Tongue (tissue), 2 donors: ENCODE results near the gene SLC20A1. TPM values are rescaled to one million over a fixed set of nuclear protein-coding genes. Genes with fewer than 3 reads are reported as not detected.

Experiments used
- DNase-seq: peaks from one replicate; pipeline ENCODE4 v3.0.0-alpha.2; 2015
- total RNA-seq: library from RNA; depleted of rRNA; stranded (reverse); fragments of >200 nt; gene quantifications from one replicate; pipeline ENCODE4 v1.2.3, GENCODE V29; 2014

SLC20A1 gene
- total RNA-seq, 1 donor from 2014 or later: 22.8 TPM

- peak; percentile 55 for DNase-seq
Observed at GRCh38 chr2:112626604-112627059, 19.1 kb upstream of the SLC20A1 start.

- no peak for DNase-seq
Observed at GRCh38 chr2:112627060-112628040, 18.4 kb upstream of the SLC20A1 start.

GRCh38 chr2:112629224-112629623 lies 16.5 kb upstream of the SLC20A1 start:
- no peak for DNase-seq

GRCh38 chr2:112629823-112630222 lies 15.9 kb upstream of the SLC20A1 start:
- DNase-seq: no peak

GRCh38 chr2:112630268-112630667 lies 15.5 kb upstream of the SLC20A1 start:
- no peak for DNase-seq

- DNase-seq: no peak
Observed at GRCh38 chr2:112633708-112634107, 12.0 kb upstream of the SLC20A1 start.

GRCh38 chr2:112634153-112634873 lies 11.4 kb upstream of the SLC20A1 start:
- no peak for DNase-seq

- DNase-seq: no peak
Observed at GRCh38 chr2:112634874-112635157, 10.9 kb upstream of the SLC20A1 start.

GRCh38 chr2:112636605-112637288 lies 9.0 kb upstream of the SLC20A1 start:
- no peak for DNase-seq

- no peak for DNase-seq
Observed at GRCh38 chr2:112637289-112637660, 8.5 kb upstream of the SLC20A1 start.

GRCh38 chr2:112639936-112640335 lies 5.8 kb upstream of the SLC20A1 start:
- no peak for DNase-seq

- no peak for DNase-seq
Observed at GRCh38 chr2:112640467-112640799, 5.3 kb upstream of the SLC20A1 start.

GRCh38 chr2:112640800-112641675 lies 4.7 kb upstream of the SLC20A1 start:
- DNase-seq: no peak

- no peak for DNase-seq
Observed at GRCh38 chr2:112641701-112642100, 4.0 kb upstream of the SLC20A1 start.

- no peak for DNase-seq
Observed at GRCh38 chr2:112642561-112642960, 3.2 kb upstream of the SLC20A1 start.

- DNase-seq: no peak
Observed at GRCh38 chr2:112642966-112643365, 2.8 kb upstream of the SLC20A1 start.

GRCh38 chr2:112643488-112643887 lies 2.3 kb upstream of the SLC20A1 start:
- no peak for DNase-seq

- no peak for DNase-seq
Observed at GRCh38 chr2:112644155-112644932, 1.4 kb upstream of the SLC20A1 start.

GRCh38 chr2:112644933-112645309 lies 818 bp upstream of the SLC20A1 start:
- DNase-seq: no peak

GRCh38 chr2:112646102-112646719 lies 472 bp downstream of the SLC20A1 start:
- peak; percentile 70 for DNase-seq
